ENCODE data around the gene KCNB1.

The KCNB1 gene

DNA sequence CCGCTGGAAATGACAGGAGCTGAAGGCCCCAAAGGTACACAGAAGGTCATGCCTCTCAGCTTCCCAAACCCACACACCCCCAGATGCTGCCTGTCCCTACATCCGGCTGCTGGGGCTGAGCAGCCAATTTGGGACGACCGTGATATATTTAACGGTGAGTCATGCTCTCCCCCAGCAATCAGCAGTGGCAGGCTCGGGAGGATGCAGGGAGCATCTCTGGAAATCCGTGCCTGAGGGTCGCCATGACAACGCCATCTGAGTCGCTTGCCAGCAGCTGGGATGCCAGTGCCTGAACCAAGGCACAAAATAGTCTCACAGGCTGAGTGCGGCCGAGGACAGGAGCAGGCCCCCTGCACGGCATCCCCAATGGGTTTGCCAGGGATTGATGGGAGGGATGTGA, 57.9 kb downstream of the KCNB1 start:
- Histone ChIP-seq H3K4me1 (ENCODE audit: low read length) (peaks cover 8% of the 10 kb centered on the region), H3K79me2 (ENCODE audit: low read length) (no peaks in the 10 kb centered on the region), H3K27ac (ENCODE audit: low read length) (no peak overlapping the region), H3K9ac (ENCODE audit: low read length) (no peak overlapping the region), H3K36me3 (replicated peaks; ENCODE audit: low read depth, low read length) (no peaks in the 10 kb centered on the region), H3K27me3 (ENCODE audit: low read depth, low read length) (peaks cover 22% of the 10 kb centered on the region), H3K4me3 (ENCODE audit: low read length) (no peak overlapping the region), H4K20me1 (ENCODE audit: insufficient read depth, low read length) (no peaks in the 10 kb centered on the region), H3K9me3 (ENCODE audit: insufficient read depth, low read length) (no peaks in the 10 kb centered on the region), H3K4me2 (ENCODE audit: low read length) (no peak overlapping the region), H2AFZ (ENCODE audit: low read depth, low read length) (no peak overlapping the region)
- TF ChIP-seq EZH2phosphoT487 (IDR thresholded peaks at IDR 0.05; ENCODE audit: low read depth) (no peak), CTCF (IDR thresholded peaks at IDR 0.05; ENCODE audit: low read depth, low read length) (no peak)

DNA sequence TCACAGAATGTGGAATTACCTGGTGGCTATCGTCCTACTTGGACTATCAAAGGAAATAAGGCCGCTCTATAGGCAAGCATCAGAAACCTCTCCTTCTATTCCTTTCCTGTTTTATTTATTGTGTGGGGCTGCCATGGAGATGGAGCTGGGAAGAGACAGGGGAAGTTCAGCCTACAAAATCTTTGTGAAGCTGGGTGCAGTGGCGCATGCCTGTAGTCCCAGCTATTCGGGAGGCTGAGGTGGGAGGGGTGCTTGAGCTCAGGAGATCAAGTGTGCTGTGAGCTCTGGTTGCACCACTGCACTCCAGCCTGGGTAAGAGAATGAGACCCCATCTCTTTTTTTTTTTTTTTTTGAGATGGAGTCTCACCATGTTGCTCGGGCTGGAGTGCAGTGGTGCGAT, 60.3 kb downstream of the KCNB1 start:
- Histone ChIP-seq H3K27ac (ENCODE audit: low read length) (no peak overlapping the region), H3K9ac (ENCODE audit: low read length) (no peak overlapping the region), H3K36me3 (replicated peaks; ENCODE audit: low read depth, low read length) (no peaks in the 10 kb centered on the region), H3K4me1 (ENCODE audit: low read length) (peaks cover 8% of the 10 kb centered on the region), H3K4me2 (ENCODE audit: low read length) (no peak overlapping the region), H3K79me2 (ENCODE audit: low read length) (no peaks in the 10 kb centered on the region), H3K27me3 (ENCODE audit: low read depth, low read length) (peaks cover 12% of the 10 kb centered on the region), H4K20me1 (ENCODE audit: insufficient read depth, low read length) (no peaks in the 10 kb centered on the region), H2AFZ (ENCODE audit: low read depth, low read length) (no peak overlapping the region), H3K9me3 (ENCODE audit: insufficient read depth, low read length) (no peaks in the 10 kb centered on the region), H3K4me3 (ENCODE audit: low read length) (no peak overlapping the region)
- TF ChIP-seq EZH2phosphoT487 (IDR thresholded peaks at IDR 0.05; ENCODE audit: low read depth) (no peak), CTCF (IDR thresholded peaks at IDR 0.05; ENCODE audit: low read depth, low read length) (no peak)

GRCh38 chr20:49420811-49421295, 61.6 kb downstream of the KCNB1 start:
- Histone ChIP-seq H3K27me3 (ENCODE audit: low read depth, low read length) (peaks cover 20% of the 10 kb centered on the region), H3K27ac (ENCODE audit: low read length) (no peak overlapping the region), H3K79me2 (ENCODE audit: low read length) (no peaks in the 10 kb centered on the region), H3K4me2 (ENCODE audit: low read length) (no peak overlapping the region), H3K9me3 (ENCODE audit: insufficient read depth, low read length) (no peaks in the 10 kb centered on the region), H4K20me1 (ENCODE audit: insufficient read depth, low read length) (no peaks in the 10 kb centered on the region), H3K4me3 (ENCODE audit: low read length) (no peak overlapping the region), H2AFZ (ENCODE audit: low read depth, low read length) (no peak overlapping the region), H3K36me3 (replicated peaks; ENCODE audit: low read depth, low read length) (no peaks in the 10 kb centered on the region), H3K4me1 (ENCODE audit: low read length) (peaks cover 8% of the 10 kb centered on the region), H3K9ac (ENCODE audit: low read length) (no peak overlapping the region)
- TF ChIP-seq CTCF (IDR thresholded peaks at IDR 0.05; ENCODE audit: low read depth, low read length) = no peak
- no peak for TF ChIP-seq EZH2phosphoT487 (IDR thresholded peaks at IDR 0.05; ENCODE audit: low read depth)

GRCh38 chr20:49420292-49420691, 62.2 kb downstream of the KCNB1 start:
- Histone ChIP-seq H3K4me3 (ENCODE audit: low read length) (no peak overlapping the region), H3K9ac (ENCODE audit: low read length) (no peak overlapping the region), H3K27ac (ENCODE audit: low read length) (no peak overlapping the region), H3K27me3 (ENCODE audit: low read depth, low read length) (peaks cover 26% of the 10 kb centered on the region), H4K20me1 (ENCODE audit: insufficient read depth, low read length) (no peaks in the 10 kb centered on the region), H3K79me2 (ENCODE audit: low read length) (no peaks in the 10 kb centered on the region), H3K9me3 (ENCODE audit: insufficient read depth, low read length) (no peaks in the 10 kb centered on the region), H3K4me1 (ENCODE audit: low read length) (peaks cover 8% of the 10 kb centered on the region), H3K36me3 (replicated peaks; ENCODE audit: low read depth, low read length) (no peaks in the 10 kb centered on the region), H2AFZ (ENCODE audit: low read depth, low read length) (no peak overlapping the region), H3K4me2 (ENCODE audit: low read length) (no peak overlapping the region)
- TF ChIP-seq EZH2phosphoT487 (IDR thresholded peaks at IDR 0.05; ENCODE audit: low read depth) (no peak), CTCF (IDR thresholded peaks at IDR 0.05; ENCODE audit: low read depth, low read length) (no peak)

Data from OCI-LY3 (cell line).